ENCODE data around the gene VGLL3.

The VGLL3 gene

GRCh38 chr3:86949850-86950249 is 41.1 kb downstream of the VGLL3 start:
- ATAC-seq = no peak
- TF ChIP-seq GLIS3 (CRISPR knock-in tag; IDR thresholded peaks at IDR 0.05) = no peak
- TF ChIP-seq PATZ1 (CRISPR knock-in tag; IDR thresholded peaks at IDR 0.05; ENCODE audit: borderline replicate concordance) = no peak
- TF ChIP-seq POU6F1 (CRISPR knock-in tag; IDR thresholded peaks at IDR 0.05; ENCODE audit: borderline replicate concordance, low read depth) = no peak
- TF ChIP-seq ZFP3 (CRISPR knock-in tag; IDR thresholded peaks at IDR 0.05) = no peak
- no peak for TF ChIP-seq CSRNP3 (CRISPR knock-in tag; IDR thresholded peaks at IDR 0.05)
- TF ChIP-seq ESRRG (CRISPR knock-in tag; IDR thresholded peaks at IDR 0.05) = no peak
- TF ChIP-seq ZFP30 (CRISPR knock-in tag; IDR thresholded peaks at IDR 0.05) = no peak
- no peak for TF ChIP-seq BACH2 (CRISPR knock-in tag; IDR thresholded peaks at IDR 0.05; ENCODE audit: borderline replicate concordance)
- TF ChIP-seq ZNF8 (CRISPR knock-in tag; IDR thresholded peaks at IDR 0.05) = no peak
- TF ChIP-seq ARNTL (CRISPR knock-in tag; IDR thresholded peaks at IDR 0.05; ENCODE audit: borderline replicate concordance, low read depth) = no peak
- no peak for TF ChIP-seq TCF4 (CRISPR knock-in tag; IDR thresholded peaks at IDR 0.05; ENCODE audit: borderline replicate concordance)
- no peak for TF ChIP-seq OSR1 (CRISPR knock-in tag; IDR thresholded peaks at IDR 0.05)
- TF ChIP-seq SNAI2 (CRISPR knock-in tag; IDR thresholded peaks at IDR 0.05) = no peak
- TF ChIP-seq RARB (CRISPR knock-in tag; IDR thresholded peaks at IDR 0.05) = no peak
- TF ChIP-seq ISL1 (CRISPR knock-in tag; IDR thresholded peaks at IDR 0.05) = no peak
- no peak for TF ChIP-seq CREB5 (CRISPR knock-in tag; IDR thresholded peaks at IDR 0.05; ENCODE audit: low read depth)
- TF ChIP-seq CSDC2 (CRISPR knock-in tag; IDR thresholded peaks at IDR 0.05) = no peak
- TF ChIP-seq ZNF565 (CRISPR knock-in tag; conservative IDR thresholded peaks at IDR 0.05; ENCODE audit: low read depth) = no peak
- TF ChIP-seq ZNF70 (CRISPR knock-in tag; IDR thresholded peaks at IDR 0.05) = no peak
- TF ChIP-seq PPARA (CRISPR knock-in tag; IDR thresholded peaks at IDR 0.05; ENCODE audit: borderline replicate concordance) = no peak

GRCh38 chr3:86948822-86949221 is 42.1 kb downstream of the VGLL3 start:
- TF ChIP-seq CSRNP3 (CRISPR knock-in tag; IDR thresholded peaks at IDR 0.05) (no peak), BACH2 (CRISPR knock-in tag; IDR thresholded peaks at IDR 0.05; ENCODE audit: borderline replicate concordance) (no peak), RARB (CRISPR knock-in tag; IDR thresholded peaks at IDR 0.05) (no peak), POU6F1 (CRISPR knock-in tag; IDR thresholded peaks at IDR 0.05; ENCODE audit: borderline replicate concordance, low read depth) (no peak), CSDC2 (CRISPR knock-in tag; IDR thresholded peaks at IDR 0.05) (no peak), ESRRG (CRISPR knock-in tag; IDR thresholded peaks at IDR 0.05) (no peak)
- ATAC-seq = no peak

GRCh38 chr3:86942206-86942605 is 48.7 kb downstream of the VGLL3 start:
- TF ChIP-seq ZNF565 (CRISPR knock-in tag; conservative IDR thresholded peaks at IDR 0.05; ENCODE audit: low read depth) (no peak), ESRRG (CRISPR knock-in tag; IDR thresholded peaks at IDR 0.05) (no peak), ISL1 (CRISPR knock-in tag; IDR thresholded peaks at IDR 0.05) (no peak), OSR1 (CRISPR knock-in tag; IDR thresholded peaks at IDR 0.05) (no peak), ZFP3 (CRISPR knock-in tag; IDR thresholded peaks at IDR 0.05) (no peak), POU6F1 (CRISPR knock-in tag; IDR thresholded peaks at IDR 0.05; ENCODE audit: borderline replicate concordance, low read depth) (no peak), SNAI2 (CRISPR knock-in tag; IDR thresholded peaks at IDR 0.05) (no peak), CSRNP3 (CRISPR knock-in tag; IDR thresholded peaks at IDR 0.05) (no peak), PATZ1 (CRISPR knock-in tag; IDR thresholded peaks at IDR 0.05; ENCODE audit: borderline replicate concordance) (no peak), ARNTL (CRISPR knock-in tag; IDR thresholded peaks at IDR 0.05; ENCODE audit: borderline replicate concordance, low read depth) (no peak), ZNF70 (CRISPR knock-in tag; IDR thresholded peaks at IDR 0.05) (no peak), ZFP30 (CRISPR knock-in tag; IDR thresholded peaks at IDR 0.05) (no peak)
- no peak for ATAC-seq
